ENCODE data around the gene MAP3K6. TPM values are rescaled to one million over a fixed set of nuclear protein-coding genes. Genes with fewer than 3 reads are reported as not detected.
A peak's percentile ranks its signal among the peaks of the same experiment; 100 is the strongest.

Gene MAP3K6
- total RNA-seq, 2 donors from 2014 or later, result 31.3 to 42.1 TPM

- Histone ChIP-seq H3K4me3 (peak overlapping the region; percentile 1 to 35), H3K27ac (peak overlapping the region in 1 of 2 donors; percentile 41), H3K4me1 (peaks cover 0 to 28% of the 10 kb centered on the region in 2 donors), H3K27me3 (no peaks in the 10 kb centered on the region), H3K36me3 (peaks cover 92% of the 10 kb centered on the region), H3K9me3 (no peaks in the 10 kb centered on the region)
- TF ChIP-seq CTCF (IDR thresholded peaks at IDR 0.05), result no peak
- DNase-seq (ENCODE audit: low spot score), result no peak
Measured at GRCh38 chr1:27360159-27361043, 6.4 kb downstream of the MAP3K6 start.

GRCh38 chr1:27359822-27360158 lies 7.0 kb downstream of the MAP3K6 start:
- no peak for DNase-seq (ENCODE audit: low spot score)
- Histone ChIP-seq H3K4me3 (no peak overlapping the region), H3K9me3 (no peaks in the 10 kb centered on the region), H3K27ac (no peak overlapping the region), H3K27me3 (no peaks in the 10 kb centered on the region), H3K36me3 (peaks cover 96% of the 10 kb centered on the region), H3K4me1 (peaks cover 0 to 23% of the 10 kb centered on the region in 2 donors)
- no peak for TF ChIP-seq CTCF (IDR thresholded peaks at IDR 0.05)

GRCh38 chr1:27358928-27359313 lies 7.8 kb downstream of the MAP3K6 start:
- DNase-seq (ENCODE audit: low spot score), result no peak
- Histone ChIP-seq H3K9me3 (no peaks in the 10 kb centered on the region), H3K36me3 (peaks cover 96% of the 10 kb centered on the region), H3K4me1 (peaks cover 0 to 14% of the 10 kb centered on the region in 2 donors), H3K27ac (no peak overlapping the region), H3K4me3 (no peak overlapping the region), H3K27me3 (no peaks in the 10 kb centered on the region)
- no peak for TF ChIP-seq CTCF (IDR thresholded peaks at IDR 0.05)

GRCh38 chr1:27358038-27358927 lies 8.5 kb downstream of the MAP3K6 start:
- no peak for TF ChIP-seq CTCF (IDR thresholded peaks at IDR 0.05)
- DNase-seq (ENCODE audit: low spot score), result no peak
- Histone ChIP-seq H3K9me3 (no peaks in the 10 kb centered on the region), H3K4me3 (no peak overlapping the region), H3K4me1 (peaks cover 0 to 12% of the 10 kb centered on the region in 2 donors), H3K27ac (no peak overlapping the region), H3K27me3 (no peaks in the 10 kb centered on the region), H3K36me3 (peaks cover 96% of the 10 kb centered on the region)

GRCh38 chr1:27357281-27358037 lies 9.3 kb downstream of the MAP3K6 start:
- peak overlapping the region in 1 of 2 donors; percentile 27 for H3K27ac ChIP-seq
- H3K36me3 ChIP-seq, result peaks cover 92% of the 10 kb centered on the region
- peak; percentile 74 for DNase-seq (ENCODE audit: low spot score)
- no peaks in the 10 kb centered on the region for H3K9me3 ChIP-seq
- H3K27me3 ChIP-seq, result no peaks in the 10 kb centered on the region
- peaks cover 0 to 12% of the 10 kb centered on the region in 2 donors for H3K4me1 ChIP-seq
- TF ChIP-seq CTCF (IDR thresholded peaks at IDR 0.05), result peak; percentile 96 to 98
- H3K4me3 ChIP-seq, result no peak overlapping the region
